NCI-H2196 (cell line): ENCODE measurements around the gene ADCK1.
"Not testable (repeated sequence)": the region's sequence is repeated elsewhere in the genome, so short reads cannot be mapped to it uniquely, and the experiment has no call there.

Experiments
- DNase-seq: peaks from one replicate; lab custom pipeline; 2025; ENCODE audit not compliant: unreplicated experiment; lab: John Stamatoyannopoulos, UW

ADCK1 gene

DNA sequence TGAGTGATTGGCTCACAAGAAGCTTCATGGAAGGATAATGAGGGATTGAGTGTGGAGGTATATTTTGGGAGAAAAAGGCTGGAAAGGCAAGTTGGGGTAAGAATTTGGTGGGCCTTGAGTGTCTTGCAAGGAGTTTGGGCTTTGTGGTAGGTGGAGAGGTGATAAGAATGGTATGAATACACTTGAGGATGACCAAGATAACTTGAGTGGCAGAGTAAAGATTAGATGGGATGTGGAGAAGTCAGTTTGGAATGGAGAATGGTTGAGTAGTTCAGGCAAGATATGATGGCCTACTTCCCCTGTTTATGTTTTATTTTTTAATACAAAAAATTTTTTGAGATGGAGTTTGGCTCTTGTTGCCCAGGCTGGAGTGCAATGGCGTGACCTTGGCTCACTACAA, 9.1 kb downstream of the ADCK1 start:
- DNase-seq, result no peak

DNA sequence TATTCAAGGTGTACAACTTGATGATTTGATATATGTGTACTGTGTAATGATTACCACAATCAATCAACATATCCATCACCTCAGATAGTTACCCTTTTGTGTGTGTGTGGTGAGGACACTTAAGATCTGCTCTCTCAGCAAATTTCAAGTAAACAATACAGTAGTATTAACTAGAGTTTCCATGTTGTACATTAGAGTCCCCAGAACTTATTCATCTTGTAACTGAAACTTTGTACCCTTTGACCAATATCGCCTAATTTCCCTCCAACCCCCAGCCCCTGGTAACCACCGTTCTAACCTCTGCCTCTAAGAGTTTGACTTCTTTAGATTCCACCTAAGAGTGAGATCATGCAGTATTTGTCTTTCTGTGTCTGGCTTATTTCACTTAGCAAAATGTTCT, 12.1 kb downstream of the ADCK1 start:
- DNase-seq, result no peak

DNA sequence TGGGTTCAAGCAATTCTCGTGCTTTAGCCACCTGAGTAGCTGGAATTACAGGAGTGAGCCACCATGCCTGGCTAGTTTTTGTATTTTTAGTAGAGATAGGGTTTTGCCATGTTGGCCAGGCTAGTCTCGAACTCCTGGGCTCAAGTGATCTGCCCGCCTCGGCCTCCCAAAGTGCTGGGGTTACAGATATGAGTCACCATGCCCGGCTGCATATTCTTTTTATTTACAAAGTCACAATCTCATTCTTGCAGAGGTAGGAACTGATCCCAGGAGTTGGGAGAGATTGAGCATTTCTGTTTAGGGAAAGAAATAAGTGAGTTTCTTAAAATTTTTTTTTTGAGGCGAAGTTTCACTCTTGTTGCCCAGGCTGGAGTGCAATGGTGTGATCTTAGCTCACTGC, 12.8 kb downstream of the ADCK1 start:
- DNase-seq, result not testable (repeated sequence)

DNA sequence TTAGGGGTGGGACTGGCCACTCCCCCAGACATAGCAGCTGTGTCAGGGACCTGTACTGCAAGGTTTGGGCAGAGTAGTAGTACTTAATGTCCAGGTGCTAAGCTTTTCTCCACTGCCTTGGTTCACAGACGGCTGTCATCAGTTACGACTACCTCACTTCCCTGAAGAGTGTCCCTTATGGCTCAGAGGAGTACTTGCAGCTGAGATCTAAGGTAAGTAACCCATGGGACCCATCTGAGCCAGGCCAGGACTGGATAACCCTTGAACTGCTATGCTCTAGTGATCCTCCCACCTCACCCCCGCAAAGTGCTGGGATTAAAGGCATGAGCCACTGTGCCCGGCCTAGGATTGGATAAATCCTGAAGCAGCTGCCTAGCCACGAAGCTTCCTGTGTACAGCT, 22.4 kb downstream of the ADCK1 start:
- no peak for DNase-seq

DNA sequence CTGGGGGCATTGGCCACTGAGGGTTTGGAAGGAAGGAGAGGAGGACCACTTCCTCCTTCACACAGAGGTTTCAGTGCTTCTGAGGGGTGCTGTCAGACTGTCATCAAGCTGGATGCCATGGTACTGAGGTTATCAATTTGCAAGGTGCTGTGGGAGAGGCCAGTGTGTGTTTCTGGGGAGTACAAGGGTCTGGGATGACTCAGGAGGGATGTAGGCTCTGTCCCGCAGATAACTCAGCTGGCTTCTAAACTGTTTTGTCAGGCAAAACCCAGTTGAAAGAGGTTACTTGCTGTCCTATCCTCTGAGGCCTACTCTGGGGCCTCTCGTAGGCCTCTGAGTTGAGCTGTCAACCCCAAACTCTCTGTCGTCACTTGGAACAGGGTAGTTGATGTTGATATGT, 22.8 kb downstream of the ADCK1 start:
- no peak for DNase-seq

GRCh38 chr14:77823378-77823777, 23.5 kb downstream of the ADCK1 start:
- DNase-seq, result no peak

DNA sequence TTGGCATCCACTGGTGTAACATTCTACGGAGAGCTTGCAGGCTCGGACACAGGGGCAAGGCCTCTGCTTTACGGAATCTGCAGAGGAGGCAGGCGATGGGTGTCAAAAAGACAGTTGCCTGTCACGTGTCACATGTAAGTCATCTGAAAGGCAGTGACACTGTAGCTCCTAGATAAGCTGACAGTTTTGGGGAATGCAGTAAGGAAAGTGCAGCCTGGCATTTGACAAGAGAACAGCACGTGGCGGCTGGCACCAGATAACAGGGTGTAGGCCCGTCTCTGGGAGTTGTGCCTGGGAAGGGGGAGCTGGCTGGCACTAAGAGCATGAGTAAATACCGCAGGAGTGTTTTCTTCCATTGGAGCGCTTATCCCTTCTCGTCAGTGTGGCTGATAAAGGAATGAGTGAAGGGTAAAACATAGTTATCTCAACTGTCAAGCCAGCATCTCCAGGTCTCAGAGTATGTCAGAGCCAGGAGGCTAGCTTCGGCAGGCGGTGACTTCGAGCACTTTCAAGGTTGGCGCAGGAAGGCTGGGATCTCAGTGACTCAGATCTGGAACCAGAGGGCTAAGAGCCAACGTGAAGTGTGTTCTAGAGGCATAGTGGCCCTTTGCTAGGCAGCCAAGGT, 26.1 kb downstream of the ADCK1 start:
- no peak for DNase-seq

DNA sequence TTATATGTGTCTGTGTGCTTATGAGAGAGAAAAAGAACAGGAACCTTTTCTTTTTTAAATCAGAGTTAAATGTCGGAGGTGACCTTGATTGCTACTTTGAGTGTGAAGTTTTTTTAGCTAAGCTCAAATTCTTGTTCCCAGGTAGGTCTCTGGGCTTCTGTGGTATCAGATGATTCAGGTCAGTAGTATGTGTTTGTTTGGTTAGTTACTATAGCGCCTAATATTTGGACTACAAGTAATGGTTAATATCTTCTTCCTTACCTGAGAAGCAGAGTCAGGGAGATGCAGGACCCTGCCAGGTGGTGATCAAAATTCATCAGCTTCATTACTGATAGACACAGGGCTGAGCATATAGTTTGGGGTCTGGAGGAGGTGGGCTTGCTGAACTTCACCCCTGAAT, 30.8 kb downstream of the ADCK1 start:
- DNase-seq, result no peak

DNA sequence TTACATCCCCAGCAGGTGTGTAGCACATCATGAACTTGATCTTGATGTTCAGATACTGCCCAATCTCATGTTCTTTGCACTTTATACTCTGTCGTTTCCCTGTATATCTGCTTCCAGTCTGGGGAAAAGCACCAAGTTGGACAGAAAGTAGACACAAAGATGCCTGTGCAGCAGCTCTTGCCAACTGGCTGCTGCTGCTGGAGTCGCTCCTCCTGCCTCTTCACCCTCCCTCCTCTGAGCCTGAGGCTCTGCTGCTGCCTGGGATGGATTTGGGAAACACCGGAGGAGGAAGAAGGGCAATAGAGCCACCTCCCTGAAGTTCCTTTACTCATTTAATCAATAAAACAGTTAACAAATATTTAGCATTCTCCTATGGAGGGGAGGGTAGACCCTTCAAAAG, 32.4 kb downstream of the ADCK1 start:
- no peak for DNase-seq

- DNase-seq, result no peak
Measured at GRCh38 chr14:77837926-77838325, 38.0 kb downstream of the ADCK1 start.

GRCh38 chr14:77838831-77839511, 39.1 kb downstream of the ADCK1 start:
- no peak for DNase-seq

DNA sequence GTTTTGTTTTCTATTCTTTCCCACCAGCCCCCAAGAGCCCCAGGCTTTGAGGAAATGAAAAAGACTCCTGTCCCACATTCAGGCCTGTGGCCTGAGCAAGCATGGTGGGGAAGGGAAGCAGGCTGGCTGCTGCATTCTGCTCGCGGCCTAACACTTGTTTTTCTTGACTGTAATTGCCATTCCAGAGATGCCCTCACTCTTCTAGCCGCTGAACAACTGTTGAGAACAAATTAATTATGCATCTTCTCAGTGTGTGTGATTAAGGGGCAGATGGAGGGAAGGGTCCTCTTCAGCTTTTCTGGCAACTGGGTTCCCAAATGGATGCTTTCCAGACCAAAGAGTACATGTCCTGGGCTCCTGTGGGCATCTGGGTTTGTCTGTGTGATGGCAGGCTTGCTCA, 43.3 kb downstream of the ADCK1 start:
- no peak for DNase-seq

DNA sequence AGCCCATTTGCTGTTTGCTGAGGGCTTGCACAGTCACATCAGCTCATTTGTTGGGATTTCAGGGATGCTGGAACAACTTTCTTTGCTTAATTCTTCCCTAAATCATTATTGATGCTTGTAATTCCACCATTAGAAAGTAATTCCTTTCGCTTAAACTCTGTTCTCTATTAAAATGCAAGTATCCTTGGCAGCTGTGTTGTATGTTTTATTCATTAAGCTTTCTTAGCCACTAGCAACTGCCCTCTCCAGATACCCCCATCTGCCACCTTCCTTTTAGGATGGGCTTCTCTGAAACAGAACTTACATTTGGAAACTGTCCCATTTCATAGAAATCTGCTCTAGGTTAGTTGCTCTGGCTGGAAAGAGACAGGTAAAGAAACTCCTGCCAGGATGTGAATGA, 43.7 kb downstream of the ADCK1 start:
- DNase-seq, result no peak

DNA sequence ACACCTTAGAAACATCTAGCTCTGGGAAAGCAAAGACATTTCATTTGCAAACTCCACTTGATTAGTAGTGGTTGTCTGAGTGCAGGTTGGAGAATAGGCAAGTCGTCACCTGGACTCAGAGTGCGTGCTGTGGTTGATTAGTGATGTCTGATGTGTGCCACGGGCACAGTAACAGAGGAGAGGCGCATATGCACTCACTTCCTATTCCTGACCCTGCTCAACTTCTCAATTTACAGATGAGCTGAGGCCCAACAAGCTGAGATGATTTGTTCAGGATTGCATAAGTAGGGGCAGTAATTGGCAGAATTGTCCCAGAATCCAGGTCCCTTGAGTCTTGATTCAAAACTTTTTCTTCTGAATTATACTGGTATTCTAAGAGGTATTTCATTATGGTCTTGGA, 44.9 kb downstream of the ADCK1 start:
- no peak for DNase-seq

DNA sequence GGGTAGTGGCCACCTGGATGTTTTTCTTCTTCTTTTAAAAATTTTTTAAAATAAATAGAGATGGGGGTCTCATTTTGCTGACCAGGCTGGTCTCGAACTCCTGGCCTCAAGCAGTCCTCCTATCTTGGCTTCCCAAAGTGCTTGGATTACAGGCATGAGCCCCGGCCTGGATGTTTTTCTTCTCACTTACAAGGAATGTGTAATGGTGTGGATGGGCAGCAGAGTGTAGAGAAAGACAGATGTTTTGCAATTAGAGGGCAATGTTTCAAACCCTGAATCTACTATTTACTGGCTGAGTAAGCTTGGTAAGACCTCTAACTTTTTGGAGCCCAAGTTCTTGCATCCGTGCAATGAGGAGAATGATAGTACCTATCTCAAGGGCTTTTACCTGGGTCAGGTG, 48.1 kb downstream of the ADCK1 start:
- DNase-seq, result no peak

DNA sequence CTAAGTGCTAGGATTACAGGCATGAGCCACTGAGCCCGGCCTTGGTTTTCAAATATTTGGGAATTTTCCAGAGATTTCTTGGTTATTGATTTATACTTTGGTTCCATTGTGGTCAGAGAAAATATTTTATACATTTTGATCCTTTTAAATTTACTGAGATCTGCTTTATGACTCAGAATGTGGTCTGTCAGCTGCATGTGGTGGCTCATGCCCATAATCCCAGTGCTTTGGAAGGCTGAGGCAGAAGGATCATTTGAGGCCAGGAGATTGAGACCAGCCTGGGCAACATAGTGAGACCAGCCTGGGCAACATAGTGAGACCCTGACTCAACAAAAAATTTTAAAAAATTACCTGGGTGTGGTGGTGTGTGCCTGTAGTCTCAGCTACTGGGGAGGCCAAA, 49.8 kb downstream of the ADCK1 start:
- no peak for DNase-seq

GRCh38 chr14:77853919-77854318, 54.0 kb downstream of the ADCK1 start:
- DNase-seq, result no peak

- no peak for DNase-seq
Measured at GRCh38 chr14:77856941-77857340, 57.0 kb downstream of the ADCK1 start.

- DNase-seq, result peak; percentile 27
Measured at GRCh38 chr14:77859934-77860570, 60.1 kb downstream of the ADCK1 start.

DNA sequence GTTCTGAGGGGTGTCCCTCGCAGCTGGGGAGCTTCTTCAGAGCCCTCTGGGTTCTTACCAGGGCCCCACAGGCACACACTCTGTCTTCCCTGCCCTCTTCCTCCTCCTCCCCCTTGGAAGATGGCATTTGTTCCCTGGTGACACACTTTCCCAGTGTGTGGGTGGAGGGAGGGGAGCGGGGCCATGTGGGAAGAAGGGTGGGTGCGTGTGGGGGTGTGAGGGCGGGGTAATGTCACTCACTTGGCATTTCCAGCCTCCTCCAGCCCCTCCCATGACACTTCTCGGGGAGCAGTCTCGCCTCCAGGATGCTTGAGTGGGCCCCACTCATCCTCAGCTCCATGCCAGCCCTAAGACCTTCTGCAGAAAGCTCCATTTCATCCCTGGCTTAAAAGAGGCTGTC, 61.3 kb downstream of the ADCK1 start:
- no peak for DNase-seq

DNA sequence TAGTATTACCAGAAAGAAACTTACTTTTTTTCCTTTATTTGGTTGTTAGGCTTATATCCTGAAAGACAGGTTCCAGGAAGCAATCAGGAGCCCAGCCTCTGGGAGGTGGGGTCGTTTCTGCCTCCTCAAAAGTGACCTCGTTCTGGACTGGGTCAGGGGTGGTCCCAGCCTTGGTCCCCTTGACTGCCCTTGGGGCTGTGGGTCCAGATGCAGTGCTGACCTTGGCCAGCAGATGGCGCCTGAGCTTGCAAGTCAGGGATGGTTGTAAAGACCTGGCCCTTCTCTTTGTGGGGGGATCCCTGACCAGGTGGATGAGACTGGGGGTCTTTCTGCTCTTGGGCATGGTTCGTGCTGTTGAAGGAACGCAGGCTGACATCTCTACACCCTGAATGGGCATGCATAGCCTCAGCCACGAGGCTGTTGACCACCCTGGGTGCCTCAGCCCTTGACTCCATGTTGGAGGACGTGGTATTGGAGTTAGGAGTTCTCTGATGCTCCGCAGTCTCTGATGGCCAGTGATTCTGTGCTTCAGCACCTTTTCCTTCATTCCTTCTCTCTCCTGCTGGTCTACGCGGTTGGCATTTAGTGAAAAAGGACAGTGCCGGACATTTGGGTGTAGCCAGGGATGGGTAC, 62.4 kb downstream of the ADCK1 start:
- peak; percentile 61 for DNase-seq

- DNase-seq, result no peak
Measured at GRCh38 chr14:77864085-77864484, 64.2 kb downstream of the ADCK1 start.
